HCT116 (cell line): ENCODE data around the gene CCDC116. TPM values are rescaled to one million over a fixed set of nuclear protein-coding genes. Genes with fewer than 3 reads are reported as not detected.
A peak's percentile ranks its signal among the peaks of the same experiment; 100 is the strongest.

Experiments
- ATAC-seq: fragments of 200-7000 bp; cut with Tn5 transposase; 2 replicates; pipeline ENCODE4 v1.9.1; 2020; ENCODE audit warnings: mild to moderate bottlenecking, moderate library complexity
- BruUV-seq: library from RNA; stranded (reverse); fragments of 400-500 nt; replicated peaks from 2 replicates; lab custom pipeline; 2021; lab: Mats Ljungman, UMichigan
- CTCF ChIA-PET: fragments of 300-600 bp; sonication (Branson Sonifier 250); formaldehyde crosslinking; loops from one replicate; lab custom pipeline; 2021; ENCODE audit warnings: antibody characterized with exemption; lab: Charles Lee
- POLR2A ChIA-PET: fragments of 300-600, 350-600 bp; sonication (Branson Sonifier 250); formaldehyde crosslinking; loops from one replicate; lab custom pipeline; 2021; ENCODE audit warnings: antibody characterized with exemption; lab: Charles Lee
- RAD21 ChIA-PET, 2 experiments: fragments of 300-600 bp; sonication (Branson Sonifier 250); formaldehyde crosslinking; loops; one replicate each; lab custom pipeline; 2023; ENCODE audit warnings: low total read pairs in 2 of 2; ENCODE audit not compliant: uncharacterized antibody in 2 of 2, unreplicated experiment in 2 of 2, low non-redundant PET in 1 of 2; lab: Charles Lee
- DNase-seq: peaks from one replicate; pipeline ENCODE4 v3.0.0-alpha.2; 2010; ENCODE audit warnings: low read depth, low spot score
- H2AFZ ChIP-seq: fragments of 200-600 bp; shearing (Covaris generic), sonication (generic); 2 replicates; pipeline ENCODE4 v1.6.1; 2017; ENCODE audit warnings: low read depth, mixed run types, mixed read lengths, antibody characterized with exemption, low read length; ENCODE audit not compliant: poor library complexity, severe bottlenecking
- H3K27ac ChIP-seq: 2 replicates; pipeline ENCODE4 v1.5.1; 2012; ENCODE audit warnings: low read depth, low read length
- H3K27me3 ChIP-seq: fragments of 200-600 bp; sonication (generic); 2 replicates; pipeline ENCODE4 v1.6.1; 2016; ENCODE audit warnings: mixed run types, low read length, mixed read lengths; ENCODE audit not compliant: insufficient read depth
- H3K36me3 ChIP-seq, 2 experiments: fragments of 200-500 bp in 1 of 2; fragments of 200-600 bp in 1 of 2; sonication (Bioruptor generic) in 1 of 2; sonication (generic) in 1 of 2; 2 replicates each; pipeline versions ENCODE4 v1.5.1 to v1.6.1; 2014 to 2016; ENCODE audit warnings: low read length in 2 of 2, inconsistent platforms in 1 of 2, mixed read lengths in 1 of 2, mixed run types in 1 of 2; ENCODE audit not compliant: insufficient read depth in 2 of 2, control insufficient read depth in 1 of 2
- H3K4me1 ChIP-seq, 2 experiments: fragments of 200-600 bp in 1 of 2; sonication (generic) in 1 of 2; 2 replicates each; pipeline versions ENCODE4 v1.5.1 to v1.6.1; 2012 to 2017; ENCODE audit warnings: low read length in 2 of 2, inconsistent platforms in 1 of 2, mild to moderate bottlenecking in 1 of 2, mixed read lengths in 1 of 2, mixed run types in 1 of 2, moderate library complexity in 1 of 2; ENCODE audit not compliant: insufficient read depth in 2 of 2, control insufficient read depth in 1 of 2
- H3K4me2 ChIP-seq: fragments of 200-600 bp; sonication (generic); 2 replicates; pipeline ENCODE4 v1.6.1; 2017; ENCODE audit warnings: mixed run types, low read length, mixed read lengths
- H3K4me3 ChIP-seq, 2 experiments: fragments of 200-600 bp in 1 of 2; sonication (generic) in 1 of 2; replicated peaks in 1 of 2; 2 replicates each; pipeline ENCODE4 v1.5.1; 2011 to 2016; ENCODE audit warnings: low read length in 2 of 2, control low read depth in 1 of 2, low read depth in 1 of 2, mild to moderate bottlenecking in 1 of 2, mixed read lengths in 1 of 2, mixed run types in 1 of 2
- H3K79me2 ChIP-seq: fragments of 200-600 bp; sonication (generic); 2 replicates; pipeline ENCODE4 v1.6.1; 2017; ENCODE audit warnings: mild to moderate bottlenecking, mixed run types, low read length, moderate library complexity, mixed read lengths; ENCODE audit not compliant: insufficient read depth
- H3K9ac ChIP-seq: fragments of 200-600 bp; sonication (generic); 2 replicates; pipeline ENCODE4 v1.6.1; 2016; ENCODE audit warnings: low read length, mixed read lengths
- H3K9me2 ChIP-seq: fragments of 200-600 bp; sonication (generic), shearing (Covaris generic); 2 replicates; pipeline ENCODE4 v1.6.1; 2017; ENCODE audit warnings: mixed run types, mild to moderate bottlenecking, moderate library complexity; ENCODE audit not compliant: insufficient read depth
- H3K9me3 ChIP-seq, 2 experiments: fragments of 200-500 bp in 1 of 2; fragments of 200-600 bp in 1 of 2; sonication (Bioruptor generic) in 1 of 2; sonication (generic) in 1 of 2; 2 replicates each; pipeline ENCODE4 v1.6.1; 2014 to 2017; ENCODE audit warnings: low read length in 2 of 2, mixed read lengths in 2 of 2, inconsistent platforms in 1 of 2, low read depth in 1 of 2, mild to moderate bottlenecking in 1 of 2, mixed run types in 1 of 2, moderate library complexity in 1 of 2; ENCODE audit not compliant: control insufficient read depth in 1 of 2, insufficient read depth in 1 of 2
- H4K20me1 ChIP-seq: fragments of 200-600 bp; sonication (generic), shearing (Covaris generic); 2 replicates; pipeline ENCODE4 v1.6.1; 2017; ENCODE audit warnings: mixed run types, mild to moderate bottlenecking, moderate library complexity; ENCODE audit not compliant: insufficient read depth
- ATF3 ChIP-seq: IDR thresholded peaks from 2 replicates; pipeline ENCODE4 v1.6.1; 2012
- CBX3 ChIP-seq: IDR thresholded peaks from 2 replicates; pipeline ENCODE4 v1.6.1; 2012; ENCODE audit warnings: low read depth
- CEBPB ChIP-seq: IDR thresholded peaks from 2 replicates; pipeline ENCODE4 v1.6.1; 2012; ENCODE audit warnings: low read depth
- CTCF ChIP-seq, 3 experiments: fragments of 200-600 bp in 1 of 3; sonication (generic) in 1 of 3; IDR thresholded peaks in 2 of 3; conservative IDR thresholded peaks in 1 of 3; 2 replicates each; pipeline ENCODE4 v1.5.1; 2012 to 2017; ENCODE audit warnings: low read depth in 2 of 3, low read length in 2 of 3, antibody characterized with exemption in 1 of 3, borderline replicate concordance in 1 of 3, control low read depth in 1 of 3, mild to moderate bottlenecking in 1 of 3, mixed read lengths in 1 of 3, mixed run types in 1 of 3, moderate library complexity in 1 of 3; ENCODE audit not compliant: insufficient read depth in 1 of 3
- EGR1 ChIP-seq: IDR thresholded peaks from 2 replicates; pipeline ENCODE4 v1.6.1; 2012; ENCODE audit warnings: low read depth
- ELF1 ChIP-seq: IDR thresholded peaks from 2 replicates; pipeline ENCODE4 v1.6.1; 2012; ENCODE audit warnings: low read depth, borderline replicate concordance
- EZH2phosphoT487 ChIP-seq: fragments of 200-600 bp; IDR thresholded peaks from 2 replicates; pipeline ENCODE4 v1.6.1; 2018; ENCODE audit warnings: antibody characterized with exemption, borderline replicate concordance
- JUND ChIP-seq: IDR thresholded peaks from 2 replicates; pipeline ENCODE4 v1.6.1; 2012
- MAX ChIP-seq: IDR thresholded peaks from 2 replicates; pipeline ENCODE4 v1.6.1; 2012
- POLR2AphosphoS5 ChIP-seq: IDR thresholded peaks from 2 replicates; pipeline ENCODE4 v1.6.1; 2011; ENCODE audit warnings: mild to moderate bottlenecking, low read depth, low read length, moderate library complexity
- RAD21 ChIP-seq: IDR thresholded peaks from 2 replicates; pipeline ENCODE4 v1.6.1; 2012; ENCODE audit warnings: low read depth, mild to moderate bottlenecking
- REST ChIP-seq: IDR thresholded peaks from 2 replicates; pipeline ENCODE4 v1.6.1; 2012; ENCODE audit warnings: low read depth
- SRF ChIP-seq: IDR thresholded peaks from 2 replicates; pipeline ENCODE4 v1.6.1; 2012; ENCODE audit warnings: low read depth
- TCF7L2 ChIP-seq: IDR thresholded peaks from 2 replicates; pipeline ENCODE4 v1.7.0; 2011; ENCODE audit warnings: borderline replicate concordance, inconsistent platforms; ENCODE audit not compliant: insufficient read depth, insufficient read length; ENCODE audit errors: extremely low read depth
- YY1 ChIP-seq: IDR thresholded peaks from 2 replicates; pipeline ENCODE4 v1.6.1; 2011; ENCODE audit warnings: low read length, low read depth, moderate library complexity, mild to moderate bottlenecking; ENCODE audit not compliant: insufficient replicate concordance; ENCODE audit errors: extremely low read depth
- ZFX ChIP-seq: fragments of 450-650 bp; IDR thresholded peaks from 2 replicates; pipeline ENCODE4 v1.6.1; 2017
- ZNF274 ChIP-seq: fragments of 200-500 bp; sonication (Bioruptor generic); IDR thresholded peaks from 2 replicates; pipeline ENCODE4 v1.6.1; 2014; ENCODE audit warnings: mild to moderate bottlenecking, low read depth, low read length, inconsistent platforms
- intact Hi-C: fragments of 100-400 bp; cut with micrococcal nuclease; formaldehyde crosslinking; loops from 2 replicates; pipeline ENCODE4 v1.10.0; 2022
- total RNA-seq: library from RNA; stranded (reverse); gene quantifications from one replicate; pipeline ENCODE4 v1.2.1, GENCODE V29; 2021; ENCODE audit not compliant: unreplicated experiment

Gene CCDC116
- total RNA-seq, 1 experiment from 2014 or later: 0.66 TPM

GRCh38 chr22:21666786-21667185 is 34.2 kb downstream of the CCDC116 start:
- peaks cover 39% of the 10 kb centered on the region for H3K79me2 ChIP-seq
- POLR2A ChIA-PET: interaction anchor here (1.0 kb wide), 1 partner anchor 8 kb away, joined by 3 read pairs; no protein-coding TSS in a partner anchor
- DNase-seq (no peak), ATAC-seq (no peak)
- BruUV-seq: no TSS peak
- no peaks in the 10 kb centered on the region for H3K27me3 ChIP-seq
- H3K4me3 ChIP-seq: peak overlapping the region; percentile 94 to 99
- RAD21 ChIA-PET: no interaction called here
- no peaks in the 10 kb centered on the region for H4K20me1 ChIP-seq
- CTCF ChIA-PET: no interaction called here
- no peaks in the 10 kb centered on the region for H3K9me3 ChIP-seq
- H2AFZ ChIP-seq: no peak overlapping the region
- H3K4me1 ChIP-seq: peaks cover 9 to 17% of the 10 kb centered on the region in 2 experiments; a peak in 3 of 4 replicates
- peaks cover 9 to 17% of the 10 kb centered on the region in 2 experiments; a peak in 3 of 4 replicates for H3K36me3 ChIP-seq
- no peaks in the 10 kb centered on the region for H3K9me2 ChIP-seq
- TF ChIP-seq RAD21 (no peak), YY1 (no peak), POLR2AphosphoS5 (no peak), CBX3 (no peak), ELF1 (no peak), ZFX (no peak), JUND (no peak), EZH2phosphoT487 (no peak), EGR1 (no peak), ATF3 (no peak), MAX (no peak), CTCF (IDR thresholded peaks at IDR 0.05 in 2 of 3, conservative IDR thresholded peaks at IDR 0.05 in 1 of 3; ENCODE audit: borderline replicate concordance in 1 of 3, insufficient read depth in 1 of 3, low read depth in 2 of 3, low read length in 2 of 3) (no peak), REST (no peak), SRF (no peak), CEBPB (no peak), ZNF274 (no peak), TCF7L2 (no peak)
- H3K27ac ChIP-seq: peak overlapping the region; percentile 81; the same call in 1 of the 2 replicates
- peak overlapping the region; percentile 72 for H3K4me2 ChIP-seq
- peak overlapping the region; percentile 88 for H3K9ac ChIP-seq
- intact Hi-C loops: no loop called here
